ENCODE data around the gene MAGEA2. TPM values are rescaled to one million over a fixed set of nuclear protein-coding genes. Genes with fewer than 3 reads are reported as not detected.
"Not testable (repeated sequence)": the region's sequence is repeated elsewhere in the genome, so short reads cannot be mapped to it uniquely, and the experiment has no call there.

Gene MAGEA2
- total and polyA plus RNA-seq, 2 donors (not counting 3 experiments of a cell fraction or from before 2014, with no cell fraction given) = not detected

DNA sequence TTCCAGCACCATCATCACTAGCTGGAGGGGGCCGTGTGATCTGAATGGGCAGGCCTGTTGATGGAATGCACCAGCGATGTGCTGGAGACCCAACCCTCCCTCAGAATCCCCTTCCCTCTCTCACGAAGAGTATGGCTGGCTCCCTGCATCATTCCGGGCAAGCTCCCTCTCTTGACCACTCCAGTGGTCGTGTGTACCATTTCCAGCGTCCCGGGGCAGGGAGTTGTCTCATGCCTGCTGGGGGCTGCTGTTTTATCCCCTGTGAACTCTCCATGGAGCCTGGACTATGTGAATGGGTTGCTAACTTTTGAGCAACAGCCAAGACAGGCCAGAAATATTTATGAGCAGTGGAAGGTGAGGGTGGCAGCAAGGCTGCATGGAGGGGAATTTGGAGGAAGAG, 28.2 kb downstream of the MAGEA2 start:
- DNase-seq (ENCODE audit: low read depth, low spot score) (no peak), FAIRE-seq (no peak)
- no peak overlapping the region for H3K4me2 ChIP-seq (ENCODE audit: insufficient read depth, low read length)
- H3K4me1 ChIP-seq (ENCODE audit: control insufficient read depth, extremely low read depth, insufficient read depth, low read length) = no peaks in the 10 kb centered on the region
- no peaks in the 10 kb centered on the region for H3K9me1 ChIP-seq (replicated peaks; ENCODE audit: control insufficient read depth, extremely low read depth, insufficient read depth, low read length)
- H3K27me3 ChIP-seq (ENCODE audit: control insufficient read depth in 2 of 2, insufficient read depth in 2 of 2, low read length in 2 of 2) = no peaks in the 10 kb centered on the region
- no peak overlapping the region for H3K4me3 ChIP-seq (replicated peaks in 1 of 3; ENCODE audit: insufficient read depth in 1 of 3, low read depth in 1 of 3, low read length in 3 of 3)
- H2AFZ ChIP-seq (ENCODE audit: low read depth, low read length) = no peak overlapping the region
- no peaks in the 10 kb centered on the region for H3K9me3 ChIP-seq (replicated peaks; ENCODE audit: control insufficient read depth, insufficient read depth, low read length)
- ChIA-PET POLR2A (no interaction called here), CTCF (no interaction called here)
- dilution Hi-C loops (cut with MboI; ENCODE audit: extremely low pct_ligation_motif_present, low sequenced_read_pairs) (no loop called here), intact Hi-C loops (cut with micrococcal nuclease) (no loop called here)
- H3K36me3 ChIP-seq (ENCODE audit: control insufficient read depth in 2 of 2, extremely low read depth in 1 of 2, insufficient read depth in 2 of 2, low read length in 2 of 2) = no peaks in the 10 kb centered on the region
- TF ChIP-seq JUN (IDR thresholded peaks at IDR 0.05; ENCODE audit: borderline replicate concordance, insufficient read depth, insufficient read length, low read depth) (no peak), POLR2AphosphoS5 (IDR thresholded peaks at IDR 0.05; ENCODE audit: insufficient read depth, low read depth, low read length) (no peak), EZH2 (IDR thresholded peaks at IDR 0.05; ENCODE audit: borderline replicate concordance, low read depth, low read length, severe bottlenecking) (no peak), POLR2A (IDR thresholded peaks at IDR 0.05; ENCODE audit: low read depth, low read length) (no peak), MYC (IDR thresholded peaks at IDR 0.05; ENCODE audit: low read depth, low read length) (no peak), FOS (IDR thresholded peaks at IDR 0.05; ENCODE audit: borderline replicate concordance, insufficient read depth, low read length) (no peak), GATA2 (IDR thresholded peaks at IDR 0.05; ENCODE audit: insufficient read depth, insufficient read length, low read depth, low read length) (no peak)
- TF ChIP-seq, protein P1, sequence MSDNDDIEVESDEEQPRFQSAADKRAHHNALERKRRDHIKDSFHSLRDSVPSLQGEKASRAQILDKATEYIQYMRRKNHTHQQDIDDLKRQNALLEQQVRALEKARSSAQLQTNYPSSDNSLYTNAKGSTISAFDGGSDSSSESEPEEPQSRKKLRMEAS (IDR thresholded peaks at IDR 0.05; ENCODE audit: insufficient read depth, insufficient read length) = no peak
- TF ChIP-seq, protein P2, sequence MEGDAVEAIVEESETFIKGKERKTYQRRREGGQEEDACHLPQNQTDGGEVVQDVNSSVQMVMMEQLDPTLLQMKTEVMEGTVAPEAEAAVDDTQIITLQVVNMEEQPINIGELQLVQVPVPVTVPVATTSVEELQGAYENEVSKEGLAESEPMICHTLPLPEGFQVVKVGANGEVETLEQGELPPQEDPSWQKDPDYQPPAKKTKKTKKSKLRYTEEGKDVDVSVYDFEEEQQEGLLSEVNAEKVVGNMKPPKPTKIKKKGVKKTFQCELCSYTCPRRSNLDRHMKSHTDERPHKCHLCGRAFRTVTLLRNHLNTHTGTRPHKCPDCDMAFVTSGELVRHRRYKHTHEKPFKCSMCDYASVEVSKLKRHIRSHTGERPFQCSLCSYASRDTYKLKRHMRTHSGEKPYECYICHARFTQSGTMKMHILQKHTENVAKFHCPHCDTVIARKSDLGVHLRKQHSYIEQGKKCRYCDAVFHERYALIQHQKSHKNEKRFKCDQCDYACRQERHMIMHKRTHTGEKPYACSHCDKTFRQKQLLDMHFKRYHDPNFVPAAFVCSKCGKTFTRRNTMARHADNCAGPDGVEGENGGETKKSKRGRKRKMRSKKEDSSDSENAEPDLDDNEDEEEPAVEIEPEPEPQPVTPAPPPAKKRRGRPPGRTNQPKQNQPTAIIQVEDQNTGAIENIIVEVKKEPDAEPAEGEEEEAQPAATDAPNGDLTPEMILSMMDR (IDR thresholded peaks at IDR 0.05; ENCODE audit: extremely low read depth in 1 of 2, insufficient read depth in 1 of 2, low read depth in 1 of 2, low read length in 2 of 2) = no peak
- H3K79me2 ChIP-seq (ENCODE audit: control insufficient read depth, insufficient read depth, low read length) = no peaks in the 10 kb centered on the region
- no TSS peak for BruUV-seq (replicated peaks)
- H3K27ac ChIP-seq (ENCODE audit: insufficient read depth, low read depth, low read length) = no peak overlapping the region
- H4K20me1 ChIP-seq (replicated peaks; ENCODE audit: control insufficient read depth, extremely low read depth, insufficient read depth, low read length) = no peaks in the 10 kb centered on the region
- H3K9ac ChIP-seq (replicated peaks; ENCODE audit: extremely low read depth, insufficient read depth, low read length) = no peak overlapping the region

DNA sequence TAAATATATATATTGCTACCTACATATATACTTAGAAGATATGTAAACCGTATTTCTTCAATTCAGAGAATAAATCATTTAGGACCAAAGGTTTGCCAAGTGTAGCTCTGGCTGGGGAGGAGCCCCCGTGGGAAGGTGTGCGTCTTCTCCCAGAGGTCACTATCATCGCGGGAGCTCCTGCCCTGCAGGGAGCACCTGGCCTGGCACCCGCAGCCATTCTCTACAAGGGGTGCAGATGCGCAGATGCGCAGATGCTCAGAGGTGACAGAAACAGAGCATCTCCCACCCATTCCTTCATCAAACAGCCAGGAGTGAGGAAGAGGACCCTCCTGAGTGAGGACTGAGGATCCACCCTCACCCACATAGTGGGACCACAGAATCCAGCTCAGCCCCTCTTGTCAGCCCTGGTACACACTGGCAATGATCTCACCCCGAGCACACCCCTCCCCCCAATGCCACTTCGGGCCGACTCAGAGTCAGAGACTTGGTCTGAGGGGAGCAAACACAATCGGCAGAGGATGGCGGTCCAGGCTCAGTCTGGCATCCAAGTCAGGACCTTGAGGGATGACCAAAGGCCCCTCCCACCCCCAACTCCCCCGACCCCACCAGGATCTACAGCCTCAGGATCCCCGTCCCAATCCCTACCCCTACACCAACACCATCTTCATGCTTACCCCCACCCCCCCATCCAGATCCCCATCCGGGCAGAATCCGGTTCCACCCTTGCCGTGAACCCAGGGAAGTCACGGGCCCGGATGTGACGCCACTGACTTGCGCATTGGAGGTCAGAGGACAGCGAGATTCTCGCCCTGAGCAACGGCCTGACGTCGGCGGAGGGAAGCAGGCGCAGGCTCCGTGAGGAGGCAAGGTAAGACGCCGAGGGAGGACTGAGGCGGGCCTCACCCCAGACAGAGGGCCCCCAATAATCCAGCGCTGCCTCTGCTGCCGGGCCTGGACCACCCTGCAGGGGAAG, 39.5 kb downstream of the MAGEA2 start, which contains the start of gene MAGEA2B:
Gene MAGEA2B (plus strand): TSS at position 814 of the 973 bp plus-strand sequence. CDS start 2,479 bp downstream, outside the sequence.
- POLR2A ChIA-PET; dilution Hi-C loops (cut with MboI; ENCODE audit: extremely low pct_ligation_motif_present, low sequenced_read_pairs); H3K9me3 ChIP-seq (replicated peaks; ENCODE audit: control insufficient read depth, insufficient read depth, low read length); FAIRE-seq; H3K79me2 ChIP-seq (ENCODE audit: control insufficient read depth, insufficient read depth, low read length); H3K4me1 ChIP-seq (ENCODE audit: control insufficient read depth, extremely low read depth, insufficient read depth, low read length); H3K27me3 ChIP-seq (ENCODE audit: control insufficient read depth in 2 of 2, insufficient read depth in 2 of 2, low read length in 2 of 2); BruUV-seq (replicated peaks); H3K9ac ChIP-seq (replicated peaks; ENCODE audit: extremely low read depth, insufficient read depth, low read length); H3K4me2 ChIP-seq (ENCODE audit: insufficient read depth, low read length); H3K9me1 ChIP-seq (replicated peaks; ENCODE audit: control insufficient read depth, extremely low read depth, insufficient read depth, low read length); H3K27ac ChIP-seq (ENCODE audit: insufficient read depth, low read depth, low read length); H3K4me3 ChIP-seq (replicated peaks in 1 of 3; ENCODE audit: insufficient read depth in 1 of 3, low read depth in 1 of 3, low read length in 3 of 3); H4K20me1 ChIP-seq (replicated peaks; ENCODE audit: control insufficient read depth, extremely low read depth, insufficient read depth, low read length); intact Hi-C loops (cut with micrococcal nuclease); DNase-seq (ENCODE audit: low read depth, low spot score); H3K36me3 ChIP-seq (ENCODE audit: control insufficient read depth in 2 of 2, extremely low read depth in 1 of 2, insufficient read depth in 2 of 2, low read length in 2 of 2); CTCF ChIA-PET; H2AFZ ChIP-seq (ENCODE audit: low read depth, low read length): not testable (repeated sequence)

All from endothelial cell of umbilical vein (primary cell).